Islet precursor cell (in vitro differentiated cells): ENCODE data around the gene COPB2.
"Not testable (repeated sequence)": the region's sequence is repeated elsewhere in the genome, so short reads cannot be mapped to it uniquely, and the experiment has no call there.

Experiments
- DNase-seq: peaks from one replicate; pipeline ENCODE4 v3.0.0-alpha.2; 2018

Gene COPB2

GRCh38 chr3:139377378-139377777 is 12.1 kb downstream of the COPB2 start:
- DNase-seq = no peak

GRCh38 chr3:139374099-139374498 is 15.3 kb downstream of the COPB2 start:
- no peak for DNase-seq

GRCh38 chr3:139364549-139364948 is 24.9 kb downstream of the COPB2 start:
- DNase-seq = no peak

GRCh38 chr3:139361276-139361675 is 28.2 kb downstream of the COPB2 start:
- DNase-seq = no peak

- DNase-seq = no peak
Observed at GRCh38 chr3:139358841-139359562, 30.4 kb downstream of the COPB2 start.

GRCh38 chr3:139357899-139358298 is 31.5 kb downstream of the COPB2 start:
- DNase-seq = no peak

- DNase-seq = no peak
Observed at GRCh38 chr3:139355891-139356290, 33.6 kb downstream of the COPB2 start.

- DNase-seq = no peak
Observed at GRCh38 chr3:139355476-139355875, 34.0 kb downstream of the COPB2 start.

GRCh38 chr3:139354661-139355060 is 34.8 kb downstream of the COPB2 start:
- DNase-seq = no peak

GRCh38 chr3:139353920-139354556 is 35.4 kb downstream of the COPB2 start:
- DNase-seq = peak; percentile 61

- DNase-seq = no peak
Observed at GRCh38 chr3:139346771-139347170, 42.7 kb downstream of the COPB2 start.

GRCh38 chr3:139343895-139344856 is 45.3 kb downstream of the COPB2 start, which contains the start of gene MRPS22:
MRPS22 (plus strand) TSS chr3:139344020; CDS start chr3:139344027, 7 bp downstream.
- DNase-seq = peak; percentile 93

GRCh38 chr3:139342054-139342453 is 47.4 kb downstream of the COPB2 start:
- no peak for DNase-seq

GRCh38 chr3:139340784-139341183 is 48.7 kb downstream of the COPB2 start:
- DNase-seq = peak; percentile 22

- peak; percentile 46 for DNase-seq
Observed at GRCh38 chr3:139339219-139339906, 50.1 kb downstream of the COPB2 start.

- DNase-seq = peak; percentile 41
Observed at GRCh38 chr3:139338405-139338804, 51.0 kb downstream of the COPB2 start.

GRCh38 chr3:139334675-139335074 is 54.8 kb downstream of the COPB2 start:
- DNase-seq = not testable (repeated sequence)

GRCh38 chr3:139332092-139332491 is 57.4 kb downstream of the COPB2 start:
- peak; percentile 35 for DNase-seq

GRCh38 chr3:139329364-139329850 is 60.0 kb downstream of the COPB2 start:
- peak; percentile 97 for DNase-seq

GRCh38 chr3:139328356-139328755 is 61.1 kb downstream of the COPB2 start:
- no peak for DNase-seq

- peak; percentile 71 for DNase-seq
Observed at GRCh38 chr3:139327861-139328260, 61.6 kb downstream of the COPB2 start.

- peak; percentile 20 for DNase-seq
Observed at GRCh38 chr3:139327231-139327630, 62.2 kb downstream of the COPB2 start.
